ENCODE measurements around the gene TNFRSF8. TPM values are rescaled to one million over a fixed set of nuclear protein-coding genes. Genes with fewer than 3 reads are reported as not detected.

TNFRSF8 gene
- total and polyA plus RNA-seq, 2 of the 4 experiments (the other 2 are of a cell fraction): under 0.01 to 0.31 TPM

- Histone ChIP-seq H3K9me1 (ENCODE audit: insufficient read depth, low read length) (no peaks in the 10 kb centered on the region), H2AFZ (replicated peaks; ENCODE audit: low read length, poor library complexity) (no peak overlapping the region), H3K18ac (ENCODE audit: low read depth, low read length) (no peak overlapping the region), H3K36me3 (ENCODE audit: control insufficient read depth, insufficient read depth, low read length) (peaks cover 27% of the 10 kb centered on the region), H4K91ac (ENCODE audit: insufficient read depth, low read depth, low read length) (no peak overlapping the region), H3K9ac (ENCODE audit: low read depth, low read length) (no peak overlapping the region), H2AK5ac (ENCODE audit: low read depth, low read length) (no peak overlapping the region), H3K79me1 (ENCODE audit: low read depth in 1 of 2, low read length in 2 of 2) (no peaks in the 10 kb centered on the region; a peak in 3 of 4 replicates), H3K14ac (replicated peaks; ENCODE audit: low read depth, low read length) (no peak overlapping the region), H3K4me2 (ENCODE audit: low read depth, low read length) (no peak overlapping the region), H2AK9ac (replicated peaks; ENCODE audit: low read depth, low read length, poor library complexity) (no peak overlapping the region), H3K23ac (ENCODE audit: low read depth, low read length) (no peak overlapping the region), H2BK5ac (ENCODE audit: low read depth, low read length, poor library complexity, severe bottlenecking) (no peak overlapping the region), H3K4me3 (ENCODE audit: insufficient read depth, low read depth, low read length) (no peak overlapping the region), H3K56ac (ENCODE audit: extremely low read depth, insufficient read depth, low read length) (no peak overlapping the region), H3K4me1 (ENCODE audit: control insufficient read depth, insufficient read depth, low read length) (peaks cover 4% of the 10 kb centered on the region; the same call in 1 of the 2 replicates), H2BK120ac (ENCODE audit: low read depth, low read length) (no peak overlapping the region), H3K9me3 (ENCODE audit: control insufficient read depth, insufficient read depth, low read length) (no peaks in the 10 kb centered on the region), H4K20me1 (ENCODE audit: insufficient read depth, low read length) (no peaks in the 10 kb centered on the region), H2BK15ac (ENCODE audit: low read depth, low read length) (no peak overlapping the region), H3K4ac (ENCODE audit: low read depth, low read length) (no peak overlapping the region), H4K5ac (ENCODE audit: low read depth, low read length) (no peak overlapping the region), H2BK20ac (ENCODE audit: low read depth, low read length) (no peak overlapping the region), H3K27ac (ENCODE audit: insufficient read depth, low read length) (no peak overlapping the region), H4K8ac (ENCODE audit: low read depth in 2 of 2, low read length in 2 of 2) (no peak overlapping the region), H3K27me3 (ENCODE audit: control insufficient read depth, insufficient read depth, low read length) (no peaks in the 10 kb centered on the region)
- ChIA-PET POLR2A (ENCODE audit: unreplicated experiment) (no interaction called here), CTCF (no interaction called here)
- dilution Hi-C loops (cut with HindIII; ENCODE audit: low sequenced_read_pairs, unreplicated experiment): no loop called here
- TF ChIP-seq RFX5 (IDR thresholded peaks at IDR 0.05; ENCODE audit: low read depth, low read length) (no peak), RCOR1 (IDR thresholded peaks at IDR 0.05; ENCODE audit: insufficient replicate concordance, low read length) (no peak), ELK1 (IDR thresholded peaks at IDR 0.05; ENCODE audit: borderline replicate concordance, low read depth, low read length) (no peak), NFE2L2 (IDR thresholded peaks at IDR 0.05; ENCODE audit: low read depth, low read length) (no peak), POLR2A (IDR thresholded peaks at IDR 0.05; ENCODE audit: low read depth, low read length) (no peak), MAZ (IDR thresholded peaks at IDR 0.05; ENCODE audit: borderline replicate concordance, low read depth, low read length) (no peak), CTCF (conservative IDR thresholded peaks at IDR 0.05; ENCODE audit: low read depth, low read length) (no peak), FOS (IDR thresholded peaks at IDR 0.05; ENCODE audit: low read depth, low read length) (no peak), MAFK (IDR thresholded peaks at IDR 0.05; ENCODE audit: low read depth, low read length) (no peak), MXI1 (IDR thresholded peaks at IDR 0.05; ENCODE audit: borderline replicate concordance, low read depth, low read length) (no peak), CEBPB (IDR thresholded peaks at IDR 0.05; ENCODE audit: low read depth, low read length) (no peak), RAD21 (IDR thresholded peaks at IDR 0.05; ENCODE audit: low read length) (no peak), BHLHE40 (IDR thresholded peaks at IDR 0.05; ENCODE audit: low read depth, low read length) (no peak), USF2 (IDR thresholded peaks at IDR 0.05; ENCODE audit: low read depth, low read length) (no peak), CHD1 (IDR thresholded peaks at IDR 0.05; ENCODE audit: low read depth, low read length) (no peak), SMC3 (IDR thresholded peaks at IDR 0.05; ENCODE audit: low read depth, low read length) (no peak)
- no peak for DNase-seq
- no peak for ATAC-seq (ENCODE audit: low read depth)
- no TSS peak for BruUV-seq (replicated peaks)
- in situ Hi-C loops (cut with MboI; ENCODE audit: low sequenced_read_pairs): no loop called here
- intact Hi-C loops (cut with micrococcal nuclease): no loop called here
- 91% methylated on average over 24 of the region's 58 CpGs; no CpG with 5 or more reads in 1 of the 2 experiments for WGBS, 2 experiments (ENCODE audit: extremely low coverage in 2 of 2, insufficient read length in 1 of 2)
Measured at GRCh38 chr1:12191242-12192032, 128.3 kb downstream of the TNFRSF8 start.

All from IMR-90 (cell line).